Measurements from ENCODE around the gene EDN2. TPM values are rescaled to one million over a fixed set of nuclear protein-coding genes. Genes with fewer than 3 reads are reported as not detected.

EDN2 gene
- total RNA-seq, 1 experiment from 2014 or later = not detected

GRCh38 chr1:41514381-41514780 is 29.9 kb upstream of the EDN2 start:
- intact Hi-C loops (cut with micrococcal nuclease; ENCODE audit: unreplicated experiment) = no loop called here
- POLR2A ChIA-PET (ENCODE audit: low non-redundant PET) = no interaction called here
- no TSS peak for BruUV-seq (replicated peaks)
- TF ChIP-seq CTCF (conservative IDR thresholded peaks at IDR 0.05; ENCODE audit: low read depth, low read length) = no peak
- no peak for TF ChIP-seq EZH2 (IDR thresholded peaks at IDR 0.05; ENCODE audit: borderline replicate concordance, low read depth, low read length, poor library complexity, severe bottlenecking)
- no peak for DNase-seq (ENCODE audit: low spot score)
- no peaks in the 10 kb centered on the region for H3K9me3 ChIP-seq (ENCODE audit: low read depth, low read length, poor library complexity, severe bottlenecking)
- no peak overlapping the region for H3K4me3 ChIP-seq (ENCODE audit: low read depth, low read length, poor library complexity, severe bottlenecking)
- no peaks in the 10 kb centered on the region for H3K36me3 ChIP-seq (ENCODE audit: insufficient read depth, low read length, poor library complexity, severe bottlenecking)
- H3K27me3 ChIP-seq (replicated peaks; ENCODE audit: insufficient read depth, low read depth, low read length, poor library complexity) = no peaks in the 10 kb centered on the region
- H3K27ac ChIP-seq (ENCODE audit: low read depth, low read length, poor library complexity, severe bottlenecking) = no peak overlapping the region
- H3K4me1 ChIP-seq (ENCODE audit: insufficient read depth, low read length, poor library complexity, severe bottlenecking) = peaks cover 8% of the 10 kb centered on the region
- CTCF ChIA-PET = no interaction called here

DNA sequence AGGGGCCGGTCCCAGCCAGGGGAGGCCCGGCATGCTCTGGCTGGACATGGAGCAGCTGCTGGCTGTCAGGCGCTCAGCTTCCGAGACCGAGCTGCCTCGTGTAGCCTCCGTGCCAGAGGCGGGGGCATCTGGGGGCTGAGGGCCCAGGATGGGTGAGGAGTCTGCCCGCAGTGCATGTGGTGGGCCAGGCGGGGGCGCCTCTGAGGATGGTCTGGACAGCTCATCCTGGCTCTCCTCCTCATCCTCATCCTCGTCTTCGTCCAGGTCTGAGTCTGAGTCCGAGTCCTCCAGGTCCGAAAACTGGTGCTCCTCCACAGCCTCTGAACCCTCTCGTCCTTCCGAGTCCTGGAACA is 28.9 kb upstream of the EDN2 start:
- POLR2A ChIA-PET (ENCODE audit: low non-redundant PET) = no interaction called here
- H3K9me3 ChIP-seq (ENCODE audit: low read depth, low read length, poor library complexity, severe bottlenecking) = no peaks in the 10 kb centered on the region
- no peak overlapping the region for H3K27ac ChIP-seq (ENCODE audit: low read depth, low read length, poor library complexity, severe bottlenecking)
- H3K4me1 ChIP-seq (ENCODE audit: insufficient read depth, low read length, poor library complexity, severe bottlenecking) = peaks cover 8% of the 10 kb centered on the region
- TF ChIP-seq EZH2 (IDR thresholded peaks at IDR 0.05; ENCODE audit: borderline replicate concordance, low read depth, low read length, poor library complexity, severe bottlenecking) (no peak), CTCF (conservative IDR thresholded peaks at IDR 0.05; ENCODE audit: low read depth, low read length) (peak; percentile 68)
- no peaks in the 10 kb centered on the region for H3K27me3 ChIP-seq (replicated peaks; ENCODE audit: insufficient read depth, low read depth, low read length, poor library complexity)
- no peak overlapping the region for H3K4me3 ChIP-seq (ENCODE audit: low read depth, low read length, poor library complexity, severe bottlenecking)
- no TSS peak for BruUV-seq (replicated peaks)
- no peak for DNase-seq (ENCODE audit: low spot score)
- no peaks in the 10 kb centered on the region for H3K36me3 ChIP-seq (ENCODE audit: insufficient read depth, low read length, poor library complexity, severe bottlenecking)
- CTCF ChIA-PET = no interaction called here
- intact Hi-C loops (cut with micrococcal nuclease; ENCODE audit: unreplicated experiment) = no loop called here

- intact Hi-C loops (cut with micrococcal nuclease; ENCODE audit: unreplicated experiment) = no loop called here
- Histone ChIP-seq H3K27me3 (replicated peaks; ENCODE audit: insufficient read depth, low read depth, low read length, poor library complexity) (no peaks in the 10 kb centered on the region), H3K4me1 (ENCODE audit: insufficient read depth, low read length, poor library complexity, severe bottlenecking) (peaks cover 8% of the 10 kb centered on the region), H3K36me3 (ENCODE audit: insufficient read depth, low read length, poor library complexity, severe bottlenecking) (no peaks in the 10 kb centered on the region), H3K9me3 (ENCODE audit: low read depth, low read length, poor library complexity, severe bottlenecking) (no peaks in the 10 kb centered on the region), H3K4me3 (ENCODE audit: low read depth, low read length, poor library complexity, severe bottlenecking) (no peak overlapping the region), H3K27ac (ENCODE audit: low read depth, low read length, poor library complexity, severe bottlenecking) (no peak overlapping the region)
- no TSS peak for BruUV-seq (replicated peaks)
- POLR2A ChIA-PET (ENCODE audit: low non-redundant PET) = interaction anchor here (0.6 kb wide), 1 partner anchor 30 kb away, joined by 3 read pairs; no protein-coding TSS in a partner anchor
- no peak for DNase-seq (ENCODE audit: low spot score)
- CTCF ChIA-PET = no interaction called here
- TF ChIP-seq CTCF (conservative IDR thresholded peaks at IDR 0.05; ENCODE audit: low read depth, low read length) (no peak), EZH2 (IDR thresholded peaks at IDR 0.05; ENCODE audit: borderline replicate concordance, low read depth, low read length, poor library complexity, severe bottlenecking) (no peak)
These were observed 28.4 kb upstream of the EDN2 start for GRCh38 chr1:41512701-41513382.
